VCaP (cell line): ENCODE data around the gene RHCG.

Experiments
- H3K27ac ChIP-seq: fragments of 450-650 bp; 2 replicates; pipeline ENCODE4 v1.5.1; 2017
- CTCF ChIP-seq: fragments of 450-650 bp; conservative IDR thresholded peaks from 2 replicates; pipeline ENCODE4 v1.5.1; 2017; ENCODE audit warnings: mild to moderate bottlenecking, moderate library complexity

Gene RHCG

GRCh38 chr15:89528757-89529352, 32.5 kb upstream of the RHCG start:
- TF ChIP-seq CTCF, result no peak
- no peak overlapping the region for H3K27ac ChIP-seq

- no peak for TF ChIP-seq CTCF
- H3K27ac ChIP-seq, result no peak overlapping the region
Observed at GRCh38 chr15:89526601-89527441, 30.4 kb upstream of the RHCG start.

GRCh38 chr15:89526181-89526580, 29.8 kb upstream of the RHCG start:
- no peak for TF ChIP-seq CTCF
- no peak overlapping the region for H3K27ac ChIP-seq

- TF ChIP-seq CTCF, result no peak
- H3K27ac ChIP-seq, result no peak overlapping the region
Observed at GRCh38 chr15:89524184-89524583, 27.8 kb upstream of the RHCG start.

GRCh38 chr15:89523101-89523500, 26.7 kb upstream of the RHCG start:
- H3K27ac ChIP-seq, result no peak overlapping the region
- no peak for TF ChIP-seq CTCF

GRCh38 chr15:89521605-89522004, 25.2 kb upstream of the RHCG start:
- TF ChIP-seq CTCF, result no peak
- no peak overlapping the region for H3K27ac ChIP-seq

GRCh38 chr15:89515477-89515876, 19.1 kb upstream of the RHCG start:
- H3K27ac ChIP-seq, result no peak overlapping the region
- no peak for TF ChIP-seq CTCF
